ENCODE data around the gene CIBAR2. TPM values are rescaled to one million over a fixed set of nuclear protein-coding genes. Genes with fewer than 3 reads are reported as not detected.

Gene CIBAR2
- total RNA-seq, 1 experiment from 2014 or later = not detected

DNA sequence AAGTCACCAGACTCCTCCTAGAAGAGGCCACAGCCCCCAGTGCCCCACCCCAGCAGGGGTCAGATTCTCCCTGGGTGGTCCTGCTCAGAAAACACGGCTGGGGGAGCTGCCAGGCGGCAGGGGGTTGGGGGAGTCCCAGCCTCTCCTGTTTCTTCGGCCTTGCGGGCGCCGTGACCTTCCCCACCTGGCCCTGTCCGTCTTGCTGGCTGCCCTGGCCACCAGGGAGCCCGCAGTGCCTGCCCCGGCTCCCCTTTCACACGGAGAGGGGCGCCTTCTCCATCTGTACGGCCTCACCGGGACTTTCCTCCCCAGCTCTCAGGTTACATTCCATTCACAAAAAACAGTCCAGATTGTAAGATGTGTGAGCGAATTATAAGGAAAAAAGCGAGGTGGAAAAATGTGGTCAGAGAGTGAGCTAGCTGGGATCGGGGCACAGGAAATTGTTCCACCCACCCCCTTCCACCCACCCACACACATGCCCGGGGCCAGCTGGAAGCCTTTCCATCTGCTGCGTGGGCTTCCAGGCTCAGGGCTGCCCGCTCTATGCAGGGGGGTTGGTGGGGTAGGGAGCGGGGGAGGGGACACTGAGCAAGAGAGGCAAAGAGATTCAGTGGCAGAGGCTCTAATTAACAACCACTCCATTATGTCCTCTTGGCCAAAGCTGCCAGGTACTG lies 14.6 kb upstream of the CIBAR2 start:
- Histone ChIP-seq H2AFZ (ENCODE audit: low read length) (no peak overlapping the region), H3K4me1 (ENCODE audit: insufficient read depth, low read length) (peaks cover 3% of the 10 kb centered on the region; the same call in 1 of the 2 replicates), H4K8ac (replicated peaks; ENCODE audit: insufficient read length, low read depth, low read length) (no peak overlapping the region), H3K27ac (ENCODE audit: insufficient read length, low read depth, low read length) (no peak overlapping the region), H2BK5ac (ENCODE audit: insufficient read length, low read length) (no peak overlapping the region), H4K91ac (ENCODE audit: insufficient read length, low read depth, low read length) (no peak overlapping the region), H3K56ac (ENCODE audit: insufficient read length, low read depth, low read length) (no peak overlapping the region), H3K4ac (ENCODE audit: low read depth, low read length) (no peak overlapping the region), H4K20me1 (ENCODE audit: control insufficient read depth, insufficient read depth, insufficient read length) (no peaks in the 10 kb centered on the region), H3K23me2 (ENCODE audit: insufficient read length, low read depth, low read length, poor library complexity, severe bottlenecking) (no peaks in the 10 kb centered on the region), H3K4me2 (ENCODE audit: insufficient read depth, insufficient read length, low read length) (peak overlapping the region; percentile 18), H3K9ac (ENCODE audit: extremely low read depth, insufficient read length, low read length) (no peak overlapping the region), H4K5ac (ENCODE audit: insufficient read length, low read depth, low read length) (no peak overlapping the region), H3K79me1 (ENCODE audit: insufficient read depth, low read depth, low read length, poor library complexity, severe bottlenecking) (no peaks in the 10 kb centered on the region), H2BK12ac (ENCODE audit: insufficient read length, low read depth, low read length) (no peak overlapping the region), H2BK120ac (ENCODE audit: low read depth, low read length, poor library complexity, severe bottlenecking) (no peak overlapping the region), H3K14ac (ENCODE audit: insufficient read depth, low read length) (no peak overlapping the region; the same call in 1 of the 2 replicates), H3K79me2 (ENCODE audit: insufficient read depth, low read length) (no peaks in the 10 kb centered on the region), H2BK20ac (ENCODE audit: low read depth, low read length, poor library complexity, severe bottlenecking) (no peak overlapping the region), H2BK15ac (ENCODE audit: low read depth, low read length) (no peak overlapping the region), H3K27me3 (ENCODE audit: insufficient read depth, low read length) (no peaks in the 10 kb centered on the region), H3K9me3 (ENCODE audit: control insufficient read depth, low read depth, low read length) (no peaks in the 10 kb centered on the region), H3K18ac (ENCODE audit: insufficient read length, low read depth, low read length) (no peak overlapping the region), H2AK5ac (ENCODE audit: insufficient read length, low read length) (no peak overlapping the region), H3K23ac (ENCODE audit: insufficient read length, low read depth, low read length) (no peak overlapping the region), H3T11ph (ENCODE audit: low read length) (no peak overlapping the region)
- H3K4me1 Mint-ChIP-seq = peaks cover 29 to 36% of the 10 kb centered on the region in 2 experiments
- TF ChIP-seq, protein P1, sequence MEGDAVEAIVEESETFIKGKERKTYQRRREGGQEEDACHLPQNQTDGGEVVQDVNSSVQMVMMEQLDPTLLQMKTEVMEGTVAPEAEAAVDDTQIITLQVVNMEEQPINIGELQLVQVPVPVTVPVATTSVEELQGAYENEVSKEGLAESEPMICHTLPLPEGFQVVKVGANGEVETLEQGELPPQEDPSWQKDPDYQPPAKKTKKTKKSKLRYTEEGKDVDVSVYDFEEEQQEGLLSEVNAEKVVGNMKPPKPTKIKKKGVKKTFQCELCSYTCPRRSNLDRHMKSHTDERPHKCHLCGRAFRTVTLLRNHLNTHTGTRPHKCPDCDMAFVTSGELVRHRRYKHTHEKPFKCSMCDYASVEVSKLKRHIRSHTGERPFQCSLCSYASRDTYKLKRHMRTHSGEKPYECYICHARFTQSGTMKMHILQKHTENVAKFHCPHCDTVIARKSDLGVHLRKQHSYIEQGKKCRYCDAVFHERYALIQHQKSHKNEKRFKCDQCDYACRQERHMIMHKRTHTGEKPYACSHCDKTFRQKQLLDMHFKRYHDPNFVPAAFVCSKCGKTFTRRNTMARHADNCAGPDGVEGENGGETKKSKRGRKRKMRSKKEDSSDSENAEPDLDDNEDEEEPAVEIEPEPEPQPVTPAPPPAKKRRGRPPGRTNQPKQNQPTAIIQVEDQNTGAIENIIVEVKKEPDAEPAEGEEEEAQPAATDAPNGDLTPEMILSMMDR (conservative IDR thresholded peaks at IDR 0.05) = no peak
- no peaks in the 10 kb centered on the region; a peak in 1 of 7 replicates for H3K36me3 Mint-ChIP-seq (ENCODE audit: insufficient read depth in 1 of 3, low read depth in 3 of 3)
- H3K27me3 Mint-ChIP-seq (ENCODE audit: low read depth) = peaks cover 16% of the 10 kb centered on the region
- WGBS (ENCODE audit: extremely low coverage, insufficient read length, low lambda C conversion rate) = no CpG with 5 or more reads among the region's 20 CpGs
- peak overlapping the region in 1 of 3 experiments; percentile 9; a peak in 2 of 7 replicates for H3K27ac Mint-ChIP-seq
- DNase-seq = no peak
- peak overlapping the region in 1 of 2 experiments; percentile 2; a peak in 2 of 5 replicates for H3K4me3 Mint-ChIP-seq
- peaks cover 0 to 9% of the 10 kb centered on the region in 2 experiments; a peak in 3 of 5 replicates for H3K9me3 Mint-ChIP-seq

Data from H9 (cell line).